HG02610 (cell line): ENCODE data around the gene BABAM2.
"Not testable (repeated sequence)": the region's sequence is repeated elsewhere in the genome, so short reads cannot be mapped to it uniquely, and the experiment has no call there.

ENCODE experiments used
- ATAC-seq: cut with Tn5 transposase; IDR thresholded peaks from one replicate; pipeline ENCODE4 v1.9.1; 2021; ENCODE audit warnings: mild to moderate bottlenecking, moderate library complexity; ENCODE audit not compliant: unreplicated experiment

Gene BABAM2

DNA sequence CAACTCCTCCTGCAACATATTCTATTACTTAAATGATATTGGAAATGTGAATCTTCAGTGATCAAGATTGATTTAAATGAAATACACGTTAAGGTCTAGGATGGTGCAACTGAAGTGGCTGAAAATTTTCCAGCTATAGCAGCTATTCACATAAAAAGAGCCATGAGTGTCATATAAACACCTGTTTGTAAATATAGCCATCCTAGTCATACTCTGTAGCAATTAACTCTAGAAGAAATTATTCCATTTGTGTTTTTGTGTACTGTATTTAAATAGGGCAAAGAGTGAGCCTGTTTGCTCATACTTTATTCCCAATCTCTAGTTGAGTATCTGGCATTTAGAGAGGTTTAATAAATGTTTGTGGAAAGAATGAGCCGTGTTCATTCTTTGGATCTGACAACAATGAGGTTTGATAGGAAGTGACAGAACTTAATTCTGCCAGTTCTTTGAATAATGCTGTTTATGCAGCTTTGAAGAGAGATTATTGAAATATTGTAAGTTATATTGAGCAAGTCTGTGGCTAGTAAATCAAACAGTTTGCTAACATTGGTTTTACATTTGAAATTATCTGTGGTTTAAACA lies 49.7 kb downstream of the BABAM2 start:
- ATAC-seq = no peak

DNA sequence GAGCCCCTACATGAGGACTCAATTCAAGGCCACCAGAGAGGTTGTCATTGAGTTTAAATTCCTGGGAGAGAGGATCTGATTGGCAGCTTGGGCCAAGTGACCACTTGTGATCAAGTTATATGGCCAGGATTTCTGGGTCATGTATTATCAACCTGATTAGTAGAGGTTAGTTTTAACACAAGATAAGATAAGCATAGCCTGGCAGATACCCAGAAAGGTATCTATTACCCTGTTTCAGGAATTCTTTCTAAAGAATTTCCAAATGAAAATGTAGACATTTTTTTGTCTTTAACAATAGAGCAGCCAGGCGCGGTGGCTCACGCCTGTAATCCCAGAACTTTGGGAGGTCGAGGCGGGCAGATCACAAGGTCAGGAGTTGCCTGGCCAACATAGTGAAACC lies 50.5 kb downstream of the BABAM2 start:
- ATAC-seq = no peak

DNA sequence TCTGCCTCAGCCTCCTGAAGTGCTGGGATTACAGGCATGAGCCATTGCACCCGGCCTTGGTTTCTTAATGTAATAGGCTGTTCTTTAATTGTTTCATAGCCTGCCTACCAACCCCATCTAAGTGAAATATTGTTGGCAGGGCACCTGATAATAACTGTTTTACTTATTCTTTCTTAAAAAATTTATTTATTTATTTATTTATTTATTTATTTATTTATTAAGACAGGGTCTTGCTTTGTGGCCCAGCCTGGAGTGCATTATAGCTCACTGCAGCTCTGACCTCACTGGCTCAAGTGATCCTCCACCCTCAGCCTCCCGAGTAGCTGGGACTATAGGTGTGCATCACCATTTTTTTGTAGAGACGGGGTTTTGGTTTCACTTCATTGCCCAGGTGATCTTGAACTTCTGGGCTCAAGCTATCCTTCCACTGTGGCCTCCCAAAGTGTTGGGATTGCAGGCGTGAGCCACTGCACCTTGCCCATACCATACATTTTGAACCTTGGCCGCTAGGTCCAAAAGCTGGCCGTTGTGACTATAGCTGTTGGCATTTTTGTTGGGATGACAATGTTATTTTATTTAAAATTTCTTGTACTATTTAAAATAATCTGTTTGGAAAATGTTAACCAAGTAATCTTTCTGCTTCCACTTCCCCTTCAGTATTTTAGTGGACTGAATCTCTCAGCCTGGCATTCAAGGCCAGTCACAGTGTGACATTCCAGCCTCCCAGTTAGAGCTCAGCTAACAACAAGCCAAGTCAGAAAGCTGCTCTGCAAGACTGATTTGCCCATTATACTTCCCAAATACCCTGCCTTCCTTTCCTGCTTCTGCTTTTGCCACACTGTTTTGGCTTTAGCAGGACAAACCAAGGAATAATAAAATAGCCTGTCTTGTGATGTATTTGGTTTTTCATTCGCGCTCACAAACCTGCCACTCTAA lies 52.4 kb downstream of the BABAM2 start:
- no peak for ATAC-seq

DNA sequence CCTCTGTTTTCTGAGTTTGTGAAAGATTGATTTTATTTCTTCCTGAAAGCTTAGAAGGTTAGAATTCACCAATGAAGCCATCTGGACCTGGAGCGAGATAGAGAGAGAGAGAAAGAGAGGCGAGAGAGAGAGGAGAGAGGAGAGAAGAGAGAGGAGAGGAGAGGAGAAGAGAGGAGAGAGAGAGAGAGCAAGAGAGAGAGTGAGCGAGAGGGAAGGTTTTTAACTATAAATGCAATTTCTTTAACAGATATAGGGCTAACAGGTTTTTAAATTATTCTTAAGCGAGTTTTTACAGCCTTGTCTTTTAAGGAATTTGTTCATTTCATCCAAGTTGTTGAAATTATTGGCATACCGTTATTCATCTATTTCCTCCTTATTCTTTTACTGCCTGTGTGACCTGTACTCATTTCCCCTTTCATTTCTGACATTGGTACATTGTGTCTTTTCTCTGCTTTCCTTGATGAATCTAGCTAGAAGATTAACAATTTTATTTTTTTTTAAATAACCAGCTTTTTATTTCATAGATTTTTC lies 56.1 kb downstream of the BABAM2 start:
- ATAC-seq = no peak

DNA sequence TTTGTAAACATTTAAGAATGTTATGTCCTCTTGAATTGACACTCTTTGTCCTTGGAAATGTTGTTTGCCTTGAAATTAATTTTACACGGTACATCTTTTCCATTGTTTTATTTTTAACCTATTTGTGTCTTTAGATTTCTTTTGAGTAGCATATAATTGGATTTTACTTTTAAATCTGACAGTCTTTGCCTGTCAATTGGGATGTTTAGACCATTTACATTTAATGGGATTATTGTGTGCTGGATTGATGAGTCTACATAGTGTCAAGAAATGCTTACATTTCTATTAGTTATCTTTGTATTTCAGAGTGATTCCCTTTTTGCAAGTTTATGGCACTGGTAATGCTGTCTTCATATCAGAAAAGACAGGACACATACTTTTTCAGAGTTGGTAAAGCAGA lies 61.5 kb downstream of the BABAM2 start:
- no peak for ATAC-seq

DNA sequence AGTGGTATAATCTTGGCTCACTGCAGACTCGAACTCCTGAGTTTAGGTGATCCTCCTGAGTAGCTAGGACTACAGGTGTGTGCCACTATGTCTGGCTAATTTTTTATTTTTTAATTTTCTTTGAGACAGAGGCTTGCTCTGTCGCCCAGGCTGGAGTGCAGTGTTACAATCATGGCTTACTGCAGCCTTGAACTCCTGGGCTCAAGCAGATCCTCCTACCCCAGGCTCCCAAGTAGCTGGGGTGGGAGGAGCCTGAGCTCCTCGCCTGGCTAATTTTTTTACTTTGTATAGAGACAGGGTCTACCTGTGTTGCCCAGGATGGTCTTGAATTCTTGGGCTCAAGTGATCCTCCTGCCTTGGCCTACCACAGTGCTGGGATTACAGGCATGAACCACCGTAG lies 62.5 kb downstream of the BABAM2 start:
- ATAC-seq = no peak

DNA sequence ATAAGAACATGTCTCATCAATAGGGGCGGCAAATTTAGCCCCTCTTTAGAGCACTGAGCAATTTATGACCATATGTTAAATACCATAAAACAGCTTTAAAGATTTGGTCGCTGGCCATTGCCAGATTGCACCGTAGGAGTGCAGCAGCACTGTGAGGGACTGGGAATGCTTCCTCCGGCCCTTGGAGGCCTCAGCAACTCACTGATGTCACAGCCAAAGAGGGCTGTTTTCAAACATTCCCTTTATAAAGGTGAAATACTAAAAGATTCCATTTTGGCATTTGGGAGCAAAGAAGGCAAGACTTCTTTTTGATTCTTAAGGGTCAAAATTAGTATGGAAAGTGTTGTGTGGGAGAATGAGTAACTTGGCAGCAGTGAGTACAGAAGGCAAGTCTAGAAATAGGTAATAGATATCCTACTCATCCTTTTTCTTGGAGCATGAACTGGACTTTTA lies 63.7 kb downstream of the BABAM2 start:
- ATAC-seq = no peak

DNA sequence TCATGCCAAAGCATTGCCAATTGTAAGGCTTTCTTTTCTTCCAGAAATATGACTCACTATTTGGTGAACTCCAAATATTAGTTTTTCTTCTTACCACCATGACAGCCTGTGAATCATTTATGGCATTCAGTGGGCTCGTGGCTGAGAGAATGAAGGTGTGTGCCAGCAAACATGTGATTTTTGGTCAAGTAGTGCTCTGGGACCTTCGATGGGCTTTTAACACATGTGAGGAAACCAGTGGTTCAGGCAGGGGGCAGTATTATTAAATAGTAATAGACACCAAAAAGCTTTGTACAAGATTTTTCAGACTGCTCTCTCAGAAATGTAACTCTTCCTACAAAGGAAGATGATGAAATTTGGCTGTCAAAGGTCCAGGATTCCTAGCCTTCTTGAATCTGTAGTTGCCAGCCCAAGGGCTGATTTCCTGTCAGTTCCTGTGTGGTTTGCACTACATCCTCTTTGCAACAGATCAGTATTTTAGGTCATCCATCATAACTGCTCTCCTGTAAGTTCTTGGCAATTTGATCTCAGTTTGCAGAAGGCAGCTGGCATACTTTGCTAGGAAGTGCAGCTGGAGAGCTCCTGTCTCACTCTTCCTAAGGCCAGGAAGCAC lies 64.3 kb downstream of the BABAM2 start:
- ATAC-seq = no peak

DNA sequence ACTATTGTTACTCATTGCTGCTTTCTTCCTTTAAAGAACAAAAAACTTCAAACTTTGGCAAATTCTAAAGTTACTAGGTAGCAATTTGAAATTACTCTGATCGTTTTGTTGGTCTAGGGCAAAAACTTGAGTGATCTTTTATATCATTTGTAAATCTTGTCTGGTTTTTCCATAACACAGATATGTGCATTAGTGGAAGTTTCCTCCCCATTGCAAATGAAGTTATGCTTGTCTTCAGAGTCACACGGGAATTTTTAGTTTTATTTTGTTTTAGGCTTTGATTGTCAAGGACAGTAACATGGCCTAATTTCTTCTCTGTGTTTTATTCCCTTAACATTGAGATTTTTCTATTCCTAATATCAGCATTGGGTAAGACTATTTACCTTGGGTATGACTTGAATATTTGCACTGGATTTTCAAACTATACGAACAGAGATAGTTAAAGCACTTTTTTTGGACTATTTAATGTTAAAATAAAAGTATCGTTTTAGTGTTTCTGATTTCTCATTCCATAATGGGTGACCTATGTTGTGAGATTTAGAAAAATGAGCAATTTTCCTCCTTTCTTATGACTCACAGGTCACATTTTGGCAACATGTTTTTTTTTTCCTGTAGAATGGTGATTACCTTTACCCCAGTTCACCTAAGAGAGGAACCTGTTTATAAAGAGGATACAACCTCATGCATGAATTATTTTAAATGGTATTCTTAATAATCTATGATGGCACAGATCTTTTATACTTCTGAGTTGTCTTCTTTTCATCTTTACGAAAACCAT lies 65.0 kb downstream of the BABAM2 start:
- no peak for ATAC-seq

DNA sequence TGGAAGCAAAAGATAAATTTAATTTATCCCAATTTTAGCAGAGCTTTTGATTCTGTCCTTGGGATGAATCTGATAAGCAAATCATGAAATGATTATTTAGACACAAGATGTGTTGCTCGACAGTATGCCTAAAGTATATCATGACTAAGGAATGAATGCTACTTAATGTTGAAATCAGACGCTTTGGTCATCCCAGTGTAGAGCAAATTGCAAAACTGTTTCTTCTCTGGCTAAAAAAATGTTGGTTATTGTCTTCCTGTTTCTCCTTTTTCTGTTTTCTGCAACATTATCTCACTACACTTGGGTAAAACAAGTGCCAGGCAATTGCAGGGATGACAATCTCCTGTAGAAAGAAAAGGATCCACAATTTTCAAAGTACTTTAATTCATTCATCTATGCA lies 66.4 kb downstream of the BABAM2 start:
- ATAC-seq = no peak

DNA sequence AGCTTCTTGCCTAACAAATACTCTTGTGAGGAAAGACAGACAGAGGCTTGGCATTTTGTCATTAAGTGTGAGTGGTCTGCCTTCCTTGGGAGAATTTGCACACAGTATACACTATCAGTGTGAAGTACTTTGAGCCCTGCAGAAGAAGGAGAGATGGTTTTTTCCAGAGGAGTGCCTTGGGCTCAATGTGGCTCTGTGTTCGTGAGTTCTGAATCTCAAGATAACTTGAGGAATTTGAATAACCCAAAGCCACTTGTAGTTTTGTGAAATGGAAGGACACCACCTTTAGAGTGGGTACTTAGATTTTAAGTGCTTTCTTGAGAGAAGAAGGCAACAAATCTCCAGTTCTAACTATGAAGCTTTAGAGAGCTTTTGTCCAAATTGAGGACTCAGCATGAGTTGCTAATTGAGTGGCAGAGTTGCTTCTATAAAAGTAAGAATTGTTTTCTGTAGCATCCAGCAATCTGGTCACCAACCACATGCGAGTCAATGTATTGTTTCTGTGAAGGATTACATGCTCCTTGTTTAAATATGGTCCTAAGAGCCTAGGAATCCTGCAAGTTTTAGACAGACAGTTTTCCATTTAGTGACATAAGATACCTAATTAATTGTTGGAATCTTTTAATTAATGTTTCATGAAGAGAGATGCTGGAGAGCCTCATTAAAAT lies 68.3 kb downstream of the BABAM2 start:
- ATAC-seq = no peak

DNA sequence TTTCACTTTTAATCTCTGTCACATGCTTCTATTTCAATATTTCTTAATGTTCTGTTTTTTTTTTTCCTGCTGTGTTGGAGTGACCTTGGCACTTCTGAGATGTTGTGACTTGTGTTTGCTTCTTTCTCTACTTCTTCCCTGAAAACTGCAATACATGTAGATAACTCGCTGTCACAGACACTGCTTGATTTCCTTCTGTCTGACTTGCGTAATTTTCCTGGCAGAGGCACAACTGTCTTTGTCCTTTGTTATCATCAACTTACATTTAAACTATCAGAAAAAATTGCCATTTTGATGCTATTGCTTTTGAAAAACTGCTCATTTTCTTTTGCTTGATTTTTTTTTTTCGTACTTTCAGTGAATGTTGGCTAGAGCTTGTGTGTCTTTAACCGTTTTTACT lies 69.0 kb downstream of the BABAM2 start:
- ATAC-seq = no peak

DNA sequence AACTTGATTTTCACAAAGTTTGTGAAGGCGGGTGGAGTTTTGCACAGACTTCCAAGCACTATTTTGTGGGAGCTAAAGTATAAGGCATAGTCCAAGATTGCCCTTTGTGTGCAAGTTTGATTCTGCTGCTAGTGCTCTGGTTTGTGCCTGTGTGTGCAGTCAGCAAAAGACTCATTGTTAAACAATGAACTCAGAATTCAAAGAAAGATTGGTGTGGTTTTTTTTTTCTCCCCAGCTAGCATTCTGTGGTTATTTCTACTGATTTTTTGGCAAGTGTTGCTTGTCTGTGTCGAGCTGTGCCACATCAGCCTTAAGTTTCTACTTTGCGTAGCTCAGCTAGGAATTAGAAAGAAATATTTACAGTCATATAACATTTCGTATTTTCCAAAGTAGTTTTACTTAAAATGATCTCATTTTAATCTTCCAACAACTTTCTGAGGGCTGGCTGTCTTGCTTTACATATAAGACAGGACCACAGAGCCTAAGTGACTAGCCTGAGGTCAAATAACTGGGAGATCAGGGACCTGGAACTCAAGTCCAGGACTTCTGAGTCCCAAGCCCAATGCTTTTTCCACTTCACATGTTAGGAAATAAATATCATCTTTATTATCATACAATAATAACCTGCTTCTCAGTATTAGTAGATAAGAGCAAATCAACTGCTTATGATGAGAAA lies 69.8 kb downstream of the BABAM2 start:
- no peak for ATAC-seq

DNA sequence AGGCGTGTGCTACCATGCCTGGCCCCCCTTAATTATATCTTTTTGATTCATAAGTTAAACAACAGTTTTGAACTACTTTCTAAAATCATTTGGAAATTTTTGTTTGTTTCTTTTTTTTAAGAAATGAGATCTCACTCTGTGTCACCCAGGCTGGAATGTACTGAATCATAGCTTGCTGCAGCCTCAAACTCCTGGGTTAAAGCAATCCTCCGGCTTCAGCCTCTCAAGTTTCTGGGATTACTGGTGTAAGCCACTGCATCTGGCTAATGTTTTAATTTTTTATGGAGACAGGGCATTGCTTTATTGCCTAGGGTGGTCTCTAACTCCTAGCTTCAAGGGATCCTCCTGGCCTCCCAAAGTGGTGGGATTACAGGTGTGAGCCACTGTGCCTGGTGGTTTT lies 71.5 kb downstream of the BABAM2 start:
- no peak for ATAC-seq

DNA sequence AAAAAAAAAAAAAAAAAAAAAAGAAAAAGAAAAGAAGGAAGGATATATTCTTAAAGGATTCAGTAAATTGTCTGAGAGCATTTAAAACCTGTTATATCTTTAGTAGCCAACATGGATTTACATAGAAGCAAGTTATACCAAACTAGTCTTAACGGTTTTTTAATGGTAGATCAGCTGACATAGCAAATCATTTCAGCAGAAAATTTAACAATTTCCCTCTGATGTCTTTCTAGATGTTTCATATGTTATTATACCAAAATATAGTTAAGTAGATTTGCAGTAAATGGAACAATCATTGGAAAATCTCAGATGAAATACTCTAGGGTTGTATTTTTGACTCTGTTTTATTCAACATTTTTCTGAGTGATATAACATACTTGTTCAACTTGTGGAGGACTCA lies 72.9 kb downstream of the BABAM2 start:
- ATAC-seq = no peak

DNA sequence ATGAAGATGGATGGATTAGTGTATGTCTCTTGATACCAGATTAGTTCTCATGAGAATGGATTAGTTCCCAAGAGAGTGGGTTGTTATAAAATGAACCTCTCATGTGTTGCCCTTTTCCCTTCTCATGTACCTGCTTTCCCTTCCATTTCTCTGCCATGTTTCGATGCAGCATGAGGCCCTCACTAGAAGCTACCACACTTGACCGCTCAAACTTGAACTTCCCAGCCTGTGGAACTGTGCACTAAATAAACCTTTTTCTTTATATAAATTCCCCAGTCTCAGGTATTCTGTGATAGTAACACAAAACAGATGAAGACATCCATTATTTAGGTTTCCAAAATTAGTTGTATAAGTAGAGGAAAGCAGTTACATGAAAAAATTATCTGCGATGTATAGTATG lies 73.5 kb downstream of the BABAM2 start:
- no peak for ATAC-seq

DNA sequence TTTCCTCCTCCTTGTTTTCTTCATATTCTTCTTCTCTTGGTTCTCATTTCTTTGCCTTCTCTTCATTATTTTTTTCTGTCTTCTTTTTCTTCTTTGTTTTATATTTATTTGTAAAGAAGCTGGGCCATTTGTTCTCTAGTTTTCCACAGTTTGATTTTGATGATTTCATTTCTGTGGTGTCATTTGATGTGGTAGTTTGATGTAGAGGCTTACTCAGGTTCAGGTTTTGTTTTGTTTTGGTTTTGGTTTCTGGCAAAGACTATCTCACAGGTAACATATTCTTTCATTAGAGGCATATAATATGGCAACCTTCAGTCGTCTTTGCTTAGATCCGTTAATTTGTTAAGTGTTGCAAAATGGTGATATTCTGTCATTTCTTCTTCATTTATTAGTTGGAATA lies 75.3 kb downstream of the BABAM2 start:
- ATAC-seq = no peak

DNA sequence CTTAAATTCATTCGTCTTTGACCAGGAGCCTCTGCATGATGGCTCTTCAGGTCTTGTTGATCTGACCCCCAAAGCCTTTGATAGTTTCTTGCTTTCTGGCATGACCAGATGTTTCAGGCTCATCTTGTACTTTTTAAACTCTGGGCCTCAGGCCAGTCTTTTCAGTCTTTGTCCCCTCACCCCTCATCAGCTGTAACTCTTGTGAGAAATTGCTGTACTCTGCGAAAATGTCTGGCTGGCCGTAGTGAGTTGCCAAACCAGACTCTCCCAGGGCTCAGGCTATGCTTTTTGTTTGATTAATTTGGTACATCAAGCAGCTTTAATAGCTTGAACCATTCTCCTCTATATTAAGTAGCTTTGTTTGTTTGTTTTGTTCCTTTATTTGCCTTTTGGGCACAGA lies 75.9 kb downstream of the BABAM2 start:
- no peak for ATAC-seq

DNA sequence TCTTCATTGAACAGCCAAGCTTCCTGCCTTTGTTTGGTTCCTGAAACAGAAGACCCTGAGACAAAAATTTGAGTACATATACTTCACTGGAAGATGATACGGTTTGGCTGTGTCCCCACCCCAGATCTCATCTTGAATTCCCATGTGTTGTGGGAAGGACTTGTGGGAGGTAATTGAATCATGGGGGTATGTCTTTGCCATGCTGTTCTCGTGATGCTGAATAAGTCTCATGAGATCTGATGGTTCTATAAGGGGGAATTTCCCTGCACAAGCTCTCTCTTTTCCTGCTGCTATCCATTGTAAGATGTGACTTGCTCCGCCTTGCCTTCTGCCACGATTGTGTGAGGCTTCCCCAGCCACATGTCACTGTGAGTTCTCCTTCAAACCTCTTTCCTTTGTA lies 76.5 kb downstream of the BABAM2 start:
- no peak for ATAC-seq

DNA sequence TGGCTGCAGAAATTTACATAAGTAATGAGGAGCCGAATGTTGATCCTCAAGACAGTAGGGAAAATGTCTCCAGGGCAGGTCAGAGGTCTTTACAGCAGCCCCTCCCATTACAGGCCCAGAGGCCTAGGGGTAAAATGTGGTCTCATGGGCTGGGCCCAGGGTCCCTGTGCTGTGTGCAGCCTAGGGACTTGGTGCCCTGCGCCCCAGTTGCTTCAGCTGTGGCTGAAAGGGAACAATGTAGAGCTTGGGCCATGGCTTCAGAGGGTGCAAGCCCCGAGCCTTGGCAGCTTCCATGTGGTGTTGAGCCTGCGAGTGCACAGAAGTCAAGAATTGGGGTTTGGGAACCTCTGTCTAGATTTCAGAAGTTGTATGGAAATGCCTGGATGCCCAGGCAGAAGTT lies 77.5 kb downstream of the BABAM2 start:
- not testable (repeated sequence) for ATAC-seq
